Gastrocnemius medialis (tissue), 4 donors: ENCODE measurements around the gene MEF2C. TPM values are rescaled to one million over a fixed set of nuclear protein-coding genes. Genes with fewer than 3 reads are reported as not detected.

Experiments
- ATAC-seq, 2 donors: fragments of 150-250 bp; one replicate each; pipeline ENCODE4 v1.9.1; 2016
- DNase-seq, 2 donors: peaks; one replicate each; pipeline ENCODE4 v3.0.0-alpha.2; 2019
- H3K27ac ChIP-seq, 4 donors: fragments of 200-600 bp; sonication (generic); 1 replicate in 1 of 4; 2 replicates in 3 of 4; pipeline ENCODE4 v1.5.1; 2016 to 2018; ENCODE audit warnings: mild to moderate bottlenecking in 2 of 4, moderate library complexity in 1 of 4
- H3K27me3 ChIP-seq, 3 donors: fragments of 200-600 bp; sonication (generic) in 2 of 3; 1 replicate in 1 of 3; 2 replicates in 2 of 3; pipeline versions ENCODE4 v1.5.1 to v1.6.0; 2016 to 2019; ENCODE audit warnings: mild to moderate bottlenecking in 1 of 3, moderate library complexity in 1 of 3
- H3K36me3 ChIP-seq, 2 donors: fragments of 200-600 bp; sonication (generic) in 1 of 2; one replicate each; pipeline ENCODE4 v1.5.1; 2017 to 2018
- H3K4me1 ChIP-seq, 2 donors: fragments of 200-600 bp; sonication (generic) in 1 of 2; one replicate each; pipeline ENCODE4 v1.5.1; 2016 to 2017; ENCODE audit warnings: mild to moderate bottlenecking in 2 of 2
- H3K4me3 ChIP-seq, 4 donors: fragments of 200-600 bp; sonication (generic) in 3 of 4; 1 replicate in 1 of 4; 2 replicates in 3 of 4; pipeline ENCODE4 v1.5.1; 2016 to 2019; ENCODE audit warnings: mild to moderate bottlenecking in 2 of 4
- H3K9me3 ChIP-seq, 3 donors: fragments of 200-600 bp; sonication (generic) in 2 of 3; 1 replicate in 1 of 3; 2 replicates in 2 of 3; pipeline ENCODE4 v1.5.1; 2016 to 2019
- POLR2A ChIP-seq, 2 donors: fragments of 450-650 bp; IDR thresholded peaks; one replicate each; pipeline ENCODE4 v1.6.1; 2017; ENCODE audit warnings: antibody characterized with exemption in 2 of 2, mild to moderate bottlenecking in 2 of 2, moderate library complexity in 2 of 2
- in situ Hi-C, 4 donors: fragments of 200-750 bp; cut with MboI; loops; one replicate each; pipeline versions ENCODE4 v1.15.0 to v1.8.0; 2017; ENCODE audit warnings: low sequenced_read_pairs in 4 of 4
- intact Hi-C: fragments of 100-400 bp; cut with DNase I; formaldehyde crosslinking; loops from one replicate; pipeline ENCODE4 v1.15.1; 2023; ENCODE audit warnings: low total_unique reads
- total RNA-seq, 4 donors: library from RNA; depleted of rRNA; stranded (reverse); fragments of >200 nt; gene quantifications; one replicate each; pipeline versions ENCODE4 v1.1.0 to v1.2.3, GENCODE V29; 2016
- TF ChIP-seq, protein P1 (sequence below), 5 experiments: fragments of 450-650 bp in 3 of 5; fragments of 200-600 bp in 2 of 5; sonication (generic) in 2 of 5; IDR thresholded peaks in 4 of 5; conservative IDR thresholded peaks in 1 of 5; 1 replicate in 4 of 5; 2 replicates in 1 of 5; pipeline ENCODE4 v1.5.1; 2016 to 2019; ENCODE audit warnings: antibody characterized with exemption in 5 of 5, mild to moderate bottlenecking in 3 of 5, moderate library complexity in 3 of 5

MEF2C gene
- total RNA-seq, 4 donors from 2014 or later = 63.8 to 192 (median 128) TPM

DNA sequence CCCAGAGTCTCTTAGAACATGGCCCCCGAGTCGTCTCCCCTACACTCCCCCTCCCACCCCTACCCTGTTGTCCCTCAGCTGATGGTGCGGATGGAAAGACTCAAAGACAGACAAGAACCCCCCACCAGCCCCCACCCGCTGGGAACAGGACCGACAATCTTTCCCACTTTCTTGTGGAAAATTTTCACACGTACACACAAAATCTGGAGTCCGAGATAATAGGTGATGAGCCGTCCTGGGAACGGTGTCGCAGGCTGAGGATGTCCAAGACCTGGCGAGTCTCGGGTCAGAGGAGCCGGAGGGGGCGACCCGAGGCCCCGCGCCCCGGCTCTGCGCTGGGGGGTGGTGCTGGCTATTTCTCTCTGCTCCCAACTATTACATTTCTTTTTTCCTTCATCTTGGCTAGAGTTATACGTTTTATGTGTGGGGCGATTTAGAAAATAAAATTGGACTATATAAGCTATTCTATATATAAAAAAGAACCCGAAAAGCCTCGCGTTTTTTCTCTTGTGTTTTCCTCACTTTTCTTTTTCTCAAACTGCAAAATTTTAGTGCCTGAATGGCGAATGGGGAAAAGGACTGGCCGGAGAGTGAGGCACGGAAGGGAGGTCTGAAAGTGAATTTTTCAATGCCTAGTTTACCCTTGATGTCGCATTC is 188.8 kb downstream of the MEF2C start:
- Histone ChIP-seq H3K4me3 (no peak overlapping the region), H3K27ac (no peak overlapping the region), H3K27me3 (peaks cover 93 to 100% (median 100%) of the 10 kb centered on the region in 3 donors), H3K36me3 (no peaks in the 10 kb centered on the region), H3K4me1 (peaks cover 20% of the 10 kb centered on the region in 2 donors), H3K9me3 (no peaks in the 10 kb centered on the region)
- ATAC-seq (no peak), DNase-seq (no peak)
- intact Hi-C loops = no loop called here
- in situ Hi-C loops = loop anchor here in 1 of 4 donors (25.0 kb wide), 1 partner anchor 1282 kb away; the partner anchor contains the start of gene CCNH
- TF ChIP-seq POLR2A (IDR thresholded peaks at IDR 0.05) = no peak
- TF ChIP-seq, protein P1, sequence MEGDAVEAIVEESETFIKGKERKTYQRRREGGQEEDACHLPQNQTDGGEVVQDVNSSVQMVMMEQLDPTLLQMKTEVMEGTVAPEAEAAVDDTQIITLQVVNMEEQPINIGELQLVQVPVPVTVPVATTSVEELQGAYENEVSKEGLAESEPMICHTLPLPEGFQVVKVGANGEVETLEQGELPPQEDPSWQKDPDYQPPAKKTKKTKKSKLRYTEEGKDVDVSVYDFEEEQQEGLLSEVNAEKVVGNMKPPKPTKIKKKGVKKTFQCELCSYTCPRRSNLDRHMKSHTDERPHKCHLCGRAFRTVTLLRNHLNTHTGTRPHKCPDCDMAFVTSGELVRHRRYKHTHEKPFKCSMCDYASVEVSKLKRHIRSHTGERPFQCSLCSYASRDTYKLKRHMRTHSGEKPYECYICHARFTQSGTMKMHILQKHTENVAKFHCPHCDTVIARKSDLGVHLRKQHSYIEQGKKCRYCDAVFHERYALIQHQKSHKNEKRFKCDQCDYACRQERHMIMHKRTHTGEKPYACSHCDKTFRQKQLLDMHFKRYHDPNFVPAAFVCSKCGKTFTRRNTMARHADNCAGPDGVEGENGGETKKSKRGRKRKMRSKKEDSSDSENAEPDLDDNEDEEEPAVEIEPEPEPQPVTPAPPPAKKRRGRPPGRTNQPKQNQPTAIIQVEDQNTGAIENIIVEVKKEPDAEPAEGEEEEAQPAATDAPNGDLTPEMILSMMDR (IDR thresholded peaks at IDR 0.05 in 4 of 5, conservative IDR thresholded peaks at IDR 0.05 in 1 of 5) = no peak

DNA sequence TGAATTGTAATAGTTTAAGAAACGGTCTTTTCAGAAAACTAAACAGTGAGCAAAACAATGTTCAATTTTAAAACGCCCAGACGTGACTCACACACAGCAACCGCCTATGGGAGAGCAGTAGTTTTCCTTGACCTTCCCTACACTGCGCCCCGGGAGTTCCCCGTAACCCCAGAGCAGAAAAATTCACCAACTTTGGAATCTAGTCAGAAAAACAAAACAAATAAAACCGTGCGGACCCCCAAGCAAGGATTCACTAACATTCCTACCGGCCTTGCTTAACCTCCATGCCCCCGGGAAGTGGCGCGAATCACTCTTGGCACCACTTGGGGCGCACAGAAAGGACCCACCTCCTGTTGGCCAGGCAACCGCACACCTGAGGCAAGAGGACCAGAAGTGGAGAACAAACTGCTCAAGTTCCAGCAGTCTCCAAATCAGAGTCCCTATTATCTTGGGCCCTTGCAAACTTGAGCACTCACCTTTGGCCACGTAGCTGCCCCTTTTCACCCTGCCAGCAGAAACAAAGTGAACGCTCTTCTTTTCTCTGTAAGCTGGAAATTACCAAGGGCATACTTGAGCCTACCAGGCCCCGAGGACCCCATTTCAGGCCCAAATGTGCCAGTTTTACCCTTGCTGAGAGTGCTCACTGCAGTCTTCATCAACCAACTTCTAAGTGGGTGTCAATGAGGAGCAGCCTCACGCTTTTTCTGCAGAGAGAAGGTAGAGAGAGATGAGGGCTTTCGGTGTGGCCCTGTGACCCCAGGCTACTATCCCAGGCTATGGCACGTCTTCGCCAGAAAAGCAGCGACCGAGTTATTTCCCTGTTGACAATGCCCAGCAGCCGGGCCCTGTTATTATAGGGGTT is 189.7 kb downstream of the MEF2C start:
- Histone ChIP-seq H3K9me3 (no peaks in the 10 kb centered on the region), H3K27me3 (peaks cover 94 to 100% (median 100%) of the 10 kb centered on the region in 3 donors), H3K4me3 (no peak overlapping the region), H3K27ac (no peak overlapping the region), H3K4me1 (peaks cover 20% of the 10 kb centered on the region in 2 donors), H3K36me3 (no peaks in the 10 kb centered on the region)
- TF ChIP-seq, protein P1 (IDR thresholded peaks at IDR 0.05 in 4 of 5, conservative IDR thresholded peaks at IDR 0.05 in 1 of 5) = no peak
- no peak for TF ChIP-seq POLR2A (IDR thresholded peaks at IDR 0.05)
- in situ Hi-C loops = loop anchor here in 1 of 4 donors (25.0 kb wide), 1 partner anchor 1281 kb away; the partner anchor contains the start of gene CCNH
- DNase-seq = no peak
- ATAC-seq = no peak
- intact Hi-C loops = no loop called here

DNA sequence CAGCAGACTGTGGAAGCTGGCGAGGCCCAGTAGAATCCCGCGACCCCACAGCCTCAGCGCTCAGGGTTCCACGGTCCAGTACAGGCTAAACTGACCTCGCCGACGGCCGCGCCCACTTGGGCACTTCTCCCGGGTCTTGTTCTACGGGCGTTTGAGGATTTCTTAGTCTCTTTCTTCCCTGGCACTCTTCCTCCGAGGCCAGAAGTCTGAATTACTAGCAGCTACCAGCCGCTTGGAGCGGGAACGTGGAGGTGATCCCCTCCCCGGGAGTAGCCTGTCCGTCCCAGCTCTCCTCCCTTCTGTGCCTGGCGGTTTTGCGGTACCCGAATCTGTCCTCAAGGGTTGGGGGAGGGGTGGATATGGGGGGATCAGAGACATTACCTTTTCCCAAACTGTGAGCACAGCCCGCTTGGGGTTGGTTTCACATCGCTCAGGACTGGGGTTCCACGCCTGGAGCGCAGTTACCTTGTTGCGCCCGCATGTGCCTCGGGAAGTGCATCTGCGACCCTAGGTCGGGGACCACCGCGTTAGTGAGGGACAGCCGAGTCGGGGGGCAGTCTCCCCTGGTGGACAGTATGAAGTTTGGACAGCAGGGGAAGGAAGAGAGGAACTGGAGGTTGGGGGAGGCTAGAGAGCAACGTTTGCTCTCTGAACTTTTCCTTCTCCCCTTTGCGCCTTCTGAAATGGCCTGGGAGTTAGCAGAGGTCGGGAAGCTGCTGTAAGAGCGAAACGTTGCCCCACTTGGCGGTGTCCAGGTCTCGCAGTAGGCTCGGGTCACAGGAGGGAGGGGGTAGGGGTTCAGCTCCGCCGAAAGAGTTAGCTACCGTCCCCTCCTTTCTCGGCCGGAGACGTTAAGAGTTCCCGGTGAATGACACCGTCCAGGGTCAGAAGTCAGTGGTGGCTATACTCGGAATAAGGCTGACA is 190.8 kb downstream of the MEF2C start:
- H3K27ac ChIP-seq = no peak overlapping the region
- H3K9me3 ChIP-seq = no peaks in the 10 kb centered on the region
- DNase-seq (no peak), ATAC-seq (no peak)
- H3K4me3 ChIP-seq = peak overlapping the region in 1 of 4 donors; percentile 7
- intact Hi-C loops = loop anchor here (1.0 kb wide), 1 partner anchor 911 kb away; no protein-coding TSS in a partner anchor
- peaks cover 95 to 100% (median 100%) of the 10 kb centered on the region in 3 donors for H3K27me3 ChIP-seq
- in situ Hi-C loops = loop anchor here in 1 of 4 donors (25.0 kb wide), 1 partner anchor 1280 kb away; the partner anchor contains the start of gene CCNH
- peaks cover 20% of the 10 kb centered on the region in 2 donors for H3K4me1 ChIP-seq
- TF ChIP-seq POLR2A (IDR thresholded peaks at IDR 0.05) = no peak
- TF ChIP-seq, protein P1 (IDR thresholded peaks at IDR 0.05 in 4 of 5, conservative IDR thresholded peaks at IDR 0.05 in 1 of 5) = no peak
- no peaks in the 10 kb centered on the region for H3K36me3 ChIP-seq

DNA sequence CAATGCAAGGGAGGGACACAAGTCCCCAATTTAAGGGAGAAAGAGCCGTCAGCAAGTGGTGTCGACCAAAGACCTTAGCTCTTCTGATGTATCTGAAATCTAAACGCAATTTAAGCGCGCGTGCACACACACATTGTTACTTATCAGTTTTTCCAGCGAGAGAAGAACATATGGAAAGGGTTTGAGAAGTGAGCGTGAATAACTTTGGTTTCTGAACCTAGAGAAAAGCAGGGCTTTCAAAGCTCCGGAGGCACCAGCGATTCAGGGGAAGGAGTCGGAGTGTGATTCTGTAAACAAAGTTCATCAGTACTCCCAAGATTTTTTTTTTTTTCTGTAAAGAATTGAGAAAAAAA is 191.8 kb downstream of the MEF2C start:
- H3K36me3 ChIP-seq = no peaks in the 10 kb centered on the region
- in situ Hi-C loops = loop anchor here in 1 of 4 donors (25.0 kb wide), 1 partner anchor 1279 kb away; the partner anchor contains the start of gene CCNH
- H3K9me3 ChIP-seq = no peaks in the 10 kb centered on the region
- no peak for DNase-seq
- peaks cover 20% of the 10 kb centered on the region in 2 donors for H3K4me1 ChIP-seq
- no peak for TF ChIP-seq POLR2A (IDR thresholded peaks at IDR 0.05)
- intact Hi-C loops = loop anchor here (1.0 kb wide), 1 partner anchor 910 kb away; no protein-coding TSS in a partner anchor
- H3K27ac ChIP-seq = no peak overlapping the region
- no peak for ATAC-seq
- peak overlapping the region in 2 of 4 donors; percentile 32 to 43 for H3K4me3 ChIP-seq
- peaks cover 98 to 100% (median 100%) of the 10 kb centered on the region in 3 donors for H3K27me3 ChIP-seq
